CD4-positive, alpha-beta T cell treated with Interleukin-6 at 100 ng/mL for 8 hours (primary cell): ENCODE data around the gene GLI2.

ENCODE experiments used
- DNase-seq: peaks from one replicate; pipeline ENCODE4 v3.0.0-alpha.2; 2020; ENCODE audit warnings: mixed read lengths, low spot score

The GLI2 gene

GRCh38 chr2:120712180-120712681 lies 23.4 kb upstream of the GLI2 start:
- DNase-seq: no peak

GRCh38 chr2:120715353-120715752 lies 20.3 kb upstream of the GLI2 start:
- DNase-seq: no peak

DNA sequence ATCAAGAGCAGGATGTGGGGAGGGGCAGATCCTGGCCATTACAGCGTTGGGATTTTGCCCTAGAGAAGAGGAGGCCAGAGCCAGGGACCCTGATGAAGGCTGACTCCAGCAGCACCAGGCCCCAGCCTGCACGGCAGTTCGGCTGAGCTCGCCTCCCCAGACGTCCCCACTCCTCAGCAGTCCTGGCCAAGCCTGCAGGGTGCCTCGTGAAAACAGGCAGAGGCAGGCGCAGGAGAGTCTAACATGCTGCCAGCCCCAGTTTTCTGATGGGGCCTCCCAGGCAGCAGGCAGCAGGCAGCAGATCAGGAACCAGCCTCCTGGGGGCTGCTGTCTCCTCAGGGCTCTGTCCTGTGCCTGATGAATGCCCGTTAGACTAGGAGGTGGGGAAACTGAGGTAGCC lies 19.7 kb upstream of the GLI2 start:
- DNase-seq: no peak

DNA sequence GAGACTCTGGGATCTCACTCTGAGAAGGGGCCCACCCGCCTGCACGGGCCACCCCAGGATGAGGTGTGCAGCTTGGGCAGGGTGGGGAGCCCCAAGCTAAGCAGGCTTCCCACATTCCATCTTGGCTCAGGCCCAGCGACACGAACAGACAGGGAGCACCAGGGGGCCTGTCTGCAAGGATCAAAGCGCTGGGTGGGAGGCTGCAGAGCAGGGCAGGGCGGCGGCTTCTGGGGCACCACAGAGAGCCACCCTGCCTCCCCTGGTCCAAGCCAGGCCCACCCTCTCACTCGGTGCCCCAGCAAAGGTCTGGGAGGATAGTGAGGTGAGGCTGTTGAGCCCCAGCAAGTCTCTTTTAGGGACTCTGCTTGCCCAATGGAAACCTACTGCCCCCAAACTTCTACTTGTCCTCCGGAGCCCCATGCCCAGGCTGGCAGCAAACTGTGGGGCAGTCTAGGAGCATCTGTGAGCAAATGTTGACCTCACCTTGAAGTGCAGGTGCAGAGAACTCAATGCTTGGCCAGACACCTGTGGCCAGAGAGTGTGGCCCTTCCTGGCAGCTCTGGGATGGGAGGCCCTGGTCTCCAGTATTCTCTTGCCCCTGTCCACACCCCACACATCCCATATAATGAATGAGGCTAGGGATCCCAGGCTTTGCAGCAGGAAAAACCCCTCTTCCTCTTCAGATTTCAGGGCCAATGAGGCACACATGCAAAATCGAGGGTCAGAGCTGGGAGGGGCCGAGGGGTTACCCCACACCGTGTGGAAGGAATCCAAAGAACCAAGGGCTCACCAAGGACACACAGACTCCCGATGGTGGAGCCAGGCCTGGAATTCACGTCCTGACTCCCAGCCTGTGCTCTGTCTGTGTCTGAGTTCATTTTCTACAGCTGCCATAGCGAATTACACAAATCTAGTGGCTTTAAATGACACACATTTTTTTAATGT lies 18.8 kb upstream of the GLI2 start:
- no peak for DNase-seq

GRCh38 chr2:120719491-120719890 lies 16.2 kb upstream of the GLI2 start:
- no peak for DNase-seq

- no peak for DNase-seq
Measured at GRCh38 chr2:120720231-120720630, 15.4 kb upstream of the GLI2 start.

DNA sequence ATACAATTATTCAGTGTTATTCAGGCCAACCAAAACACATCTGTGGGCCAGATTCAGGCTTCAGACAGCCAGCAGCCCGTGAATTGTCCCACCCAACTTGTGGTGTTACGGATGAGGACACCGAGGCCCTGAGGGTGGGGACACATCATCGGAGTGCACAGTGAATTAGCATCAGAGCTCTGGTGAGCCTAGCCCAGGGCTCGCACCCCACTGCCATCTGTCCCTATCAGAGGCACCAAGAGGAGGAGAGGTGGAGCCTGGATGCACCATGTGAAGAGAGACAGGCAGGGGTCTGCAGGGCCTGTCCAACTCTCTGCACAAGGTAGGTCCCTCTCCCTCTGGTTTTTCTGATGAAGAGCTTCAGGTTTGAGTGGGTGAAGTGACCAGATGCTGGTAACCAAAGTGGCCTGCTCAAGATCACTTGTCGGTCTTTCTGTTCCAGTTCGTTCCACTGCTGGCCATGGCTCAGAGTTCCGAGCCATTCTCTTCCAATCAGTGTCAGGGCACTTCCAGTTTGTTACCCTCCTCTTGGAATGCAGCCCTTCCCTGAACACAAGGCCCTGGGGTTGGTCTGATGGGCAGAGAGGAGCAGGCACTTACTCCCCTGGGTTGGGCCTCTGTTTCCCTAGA lies 14.8 kb upstream of the GLI2 start:
- DNase-seq: no peak

DNA sequence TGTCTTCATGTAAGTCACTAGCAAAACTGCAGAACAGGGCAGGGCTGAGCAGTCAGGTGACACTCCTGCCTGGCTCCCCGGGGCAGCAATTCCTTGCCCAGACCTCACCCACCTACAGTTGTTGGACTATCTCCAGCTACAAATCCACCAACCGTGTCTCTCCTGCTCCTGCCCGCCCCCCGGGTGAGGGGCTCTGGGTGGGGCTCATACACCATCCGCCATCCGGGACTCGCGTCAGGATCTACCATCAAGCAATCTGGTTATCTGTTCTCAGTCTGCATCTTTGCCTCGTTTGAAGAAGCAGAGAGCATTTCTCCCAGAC lies 13.5 kb upstream of the GLI2 start:
- no peak for DNase-seq

DNA sequence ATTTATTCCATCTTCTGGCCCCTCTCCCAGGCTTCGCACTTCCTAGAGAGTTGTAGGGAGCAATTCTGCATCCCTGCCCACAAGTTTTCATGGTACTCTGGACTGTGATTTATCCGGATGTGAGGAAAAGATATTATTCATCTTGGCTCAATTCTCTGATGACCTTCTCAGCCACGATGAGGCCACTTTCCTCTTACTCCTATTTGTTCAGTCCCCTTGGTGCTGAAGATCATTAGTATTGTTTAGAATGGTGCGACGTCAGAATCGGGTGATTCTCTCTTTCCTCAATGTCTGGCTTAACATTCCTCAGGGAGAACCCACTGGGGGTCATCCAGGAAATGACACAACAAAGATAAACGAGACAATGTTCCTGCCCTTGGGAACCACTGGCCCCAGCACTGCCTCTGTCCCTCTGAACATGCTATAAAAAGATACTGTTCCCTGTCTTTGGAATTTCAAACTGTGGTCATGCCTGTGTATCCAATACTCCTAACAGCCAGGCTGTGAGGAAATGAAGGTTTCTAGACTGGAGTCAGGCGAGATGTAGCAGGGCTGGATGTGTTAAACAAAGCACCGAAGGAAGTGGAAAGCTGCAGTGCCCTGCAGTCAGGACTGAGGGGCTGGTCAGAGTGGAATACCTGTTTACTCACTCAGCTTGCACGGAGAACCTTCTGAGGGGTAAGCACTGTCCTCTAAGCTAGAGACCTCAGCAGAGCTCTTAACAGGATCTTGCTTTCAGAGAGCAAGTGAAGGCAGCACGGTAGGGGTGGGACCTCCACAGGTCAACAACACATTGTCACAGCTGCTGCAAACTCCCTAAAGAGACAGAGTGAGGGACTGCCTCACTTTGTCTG lies 12.9 kb upstream of the GLI2 start:
- no peak for DNase-seq

GRCh38 chr2:120726245-120726644 lies 9.4 kb upstream of the GLI2 start:
- no peak for DNase-seq

- DNase-seq: no peak
Measured at GRCh38 chr2:120729406-120730399, 6.0 kb upstream of the GLI2 start.

- no peak for DNase-seq
Measured at GRCh38 chr2:120731175-120731574, 4.5 kb upstream of the GLI2 start.

DNA sequence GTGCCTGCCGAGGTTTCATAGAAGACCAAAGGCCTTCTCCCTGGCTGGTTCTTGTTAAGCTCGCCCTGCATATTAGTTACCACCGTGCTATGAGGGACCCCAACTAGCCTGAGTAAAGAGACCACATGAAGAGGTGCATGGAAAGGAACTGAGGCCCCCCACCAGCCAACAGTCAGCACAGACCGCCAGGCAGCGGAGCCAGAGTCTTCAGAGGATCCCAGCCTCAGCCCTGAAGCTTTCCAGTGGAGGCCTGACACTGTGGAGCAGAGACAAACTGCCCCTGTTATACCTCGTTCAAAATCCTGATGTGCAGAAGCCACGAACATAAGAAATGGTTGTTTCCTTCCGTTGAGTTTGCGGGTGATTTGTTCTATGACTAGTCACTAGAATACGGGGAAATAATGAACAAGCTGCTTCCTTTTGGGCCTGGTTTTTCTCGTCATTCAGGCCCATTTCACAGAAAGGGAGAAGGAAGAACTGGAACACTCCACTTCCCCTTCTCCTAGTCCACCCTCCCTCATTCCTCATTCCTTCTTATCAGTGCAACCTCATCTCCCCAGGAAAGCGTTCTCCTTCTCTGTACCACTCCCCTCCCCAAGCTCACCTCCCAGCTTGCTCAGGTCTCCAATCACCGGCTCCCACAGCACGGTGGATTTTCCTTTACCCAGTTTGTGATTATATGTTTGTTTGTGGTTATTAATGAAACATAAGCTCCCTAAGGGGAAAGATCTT lies 3.0 kb upstream of the GLI2 start:
- no peak for DNase-seq

- DNase-seq: no peak
Measured at GRCh38 chr2:120733238-120733932, 2.3 kb upstream of the GLI2 start.

- DNase-seq: no peak
Measured at GRCh38 chr2:120734930-120735651, 577 bp upstream of the GLI2 start.

- no peak for DNase-seq
Measured at GRCh38 chr2:120736202-120736623, 545 bp downstream of the GLI2 start.

DNA sequence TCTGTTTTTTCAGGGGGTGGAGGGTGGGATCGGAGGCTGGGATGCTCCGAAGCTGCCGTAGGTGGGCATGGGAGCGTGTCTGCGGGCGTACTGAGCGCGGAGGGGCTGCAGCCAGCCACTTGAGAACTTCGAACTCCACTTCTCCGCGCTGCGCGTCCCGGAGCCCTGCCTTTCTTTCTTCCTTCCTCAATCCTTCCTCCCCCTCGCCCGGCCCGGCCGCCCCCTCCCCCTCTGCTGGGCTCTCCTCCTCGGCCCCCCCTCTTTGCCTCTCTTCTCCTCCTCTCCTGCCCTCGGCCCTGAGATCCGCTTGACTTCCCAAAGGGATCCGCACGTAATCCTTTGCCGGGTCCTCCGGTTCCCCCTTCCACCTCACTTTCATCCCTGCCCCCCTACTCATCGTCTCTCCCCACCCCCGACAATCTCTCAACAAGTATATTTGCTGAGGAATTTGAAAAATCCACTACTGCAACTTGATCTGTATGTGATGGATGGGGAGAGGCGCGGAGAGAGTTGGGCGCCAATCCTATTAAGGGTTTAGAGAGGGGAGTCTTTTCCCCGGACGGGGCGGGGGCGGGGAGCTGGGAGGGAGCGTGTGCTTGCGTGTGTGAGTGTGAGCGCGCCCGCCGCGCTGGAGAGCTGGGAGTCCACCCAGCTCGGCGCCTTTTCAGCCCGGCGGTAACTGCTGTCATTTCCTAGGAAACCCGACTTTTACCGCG lies 1.1 kb downstream of the GLI2 start:
- no peak for DNase-seq

GRCh38 chr2:120737340-120738101 lies 1.9 kb downstream of the GLI2 start:
- DNase-seq: no peak
